SU-DHL-6 (cell line): ENCODE data around the gene JAK1.

Source experiments
- H2AFZ ChIP-seq: fragments of 200-600 bp; sonication (generic); 2 replicates; pipeline ENCODE4 v1.6.1; 2014; ENCODE audit warnings: low read depth, mild to moderate bottlenecking, moderate library complexity, mixed read lengths, antibody characterized with exemption, low read length; ENCODE audit not compliant: severe bottlenecking
- H3F3A ChIP-seq: fragments of 200-600 bp; shearing (Covaris generic); 2 replicates; pipeline ENCODE4 v1.6.0; 2016; ENCODE audit warnings: antibody characterized with exemption, mild to moderate bottlenecking; ENCODE audit not compliant: insufficient read depth
- H3K27ac ChIP-seq: fragments of 200-600 bp; sonication (generic); 2 replicates; pipeline ENCODE4 v1.5.1; 2016; ENCODE audit warnings: low read depth, mild to moderate bottlenecking, low read length, moderate library complexity, mixed read lengths
- H3K27me3 ChIP-seq: fragments of 200-600 bp; sonication (generic), shearing (Covaris generic); 2 replicates; pipeline ENCODE4 v1.6.0; 2014; ENCODE audit warnings: mild to moderate bottlenecking, low read length
- H3K36me3 ChIP-seq: fragments of 200-600 bp; sonication (generic); 2 replicates; pipeline ENCODE4 v1.6.1; 2014; ENCODE audit warnings: mild to moderate bottlenecking, low read length, mixed read lengths
- H3K4me2 ChIP-seq: fragments of 300-600, 200-600 bp; shearing (Covaris generic), sonication (generic); 2 replicates; pipeline ENCODE4 v1.6.0; 2014; ENCODE audit warnings: low read length, low read depth, mild to moderate bottlenecking; ENCODE audit not compliant: poor library complexity, severe bottlenecking
- H3K4me3 ChIP-seq: fragments of 200-600 bp; sonication (generic); 2 replicates; pipeline ENCODE4 v1.5.1; 2014; ENCODE audit warnings: antibody characterized with exemption, low read length, mild to moderate bottlenecking, mixed read lengths; ENCODE audit not compliant: insufficient read depth, poor library complexity, severe bottlenecking
- H3K79me2 ChIP-seq: fragments of 200-600 bp; sonication (generic); 2 replicates; pipeline ENCODE4 v1.6.1; 2014; ENCODE audit warnings: mild to moderate bottlenecking, low read length, moderate library complexity; ENCODE audit not compliant: insufficient read depth
- H3K9ac ChIP-seq: fragments of 200-600 bp; sonication (generic); 2 replicates; pipeline ENCODE4 v1.7.0; 2014; ENCODE audit warnings: mild to moderate bottlenecking, low read length
- H3K9me2 ChIP-seq: fragments of 200-600 bp; sonication (generic); replicated peaks from 2 replicates; pipeline ENCODE4 v1.6.1; 2014; ENCODE audit warnings: low read length; ENCODE audit not compliant: insufficient read depth
- H3K9me3 ChIP-seq: fragments of 200-600 bp; sonication (generic); 2 replicates; pipeline ENCODE4 v1.6.1; 2014; ENCODE audit warnings: low read length, mixed read lengths; ENCODE audit not compliant: insufficient read depth
- H4K20me1 ChIP-seq: fragments of 200-600 bp; sonication (generic); 2 replicates; pipeline ENCODE4 v1.6.1; 2014; ENCODE audit warnings: low read depth, mild to moderate bottlenecking, antibody characterized with exemption, low read length, moderate library complexity, mixed read lengths
- CTCF ChIP-seq: fragments of 200-600 bp; sonication (generic); IDR thresholded peaks from one replicate; pipeline ENCODE4 v1.5.1; 2017; ENCODE audit warnings: antibody characterized with exemption, mild to moderate bottlenecking, low read length, moderate library complexity; ENCODE audit not compliant: insufficient read depth, poor library complexity, severe bottlenecking
- EZH2phosphoT487 ChIP-seq: fragments of 200-600 bp; sonication (generic), shearing (Covaris generic); conservative IDR thresholded peaks from 2 replicates; pipeline ENCODE4 v1.6.1; 2018; ENCODE audit warnings: mild to moderate bottlenecking, antibody characterized with exemption, low read length, moderate library complexity, mixed read lengths

The JAK1 gene

GRCh38 chr1:64962441-64962840 is 3.9 kb downstream of the JAK1 start:
- Histone ChIP-seq H4K20me1 (peaks cover 58% of the 10 kb centered on the region), H3K9ac (no peak overlapping the region), H3K27ac (no peak overlapping the region), H3F3A (no peaks in the 10 kb centered on the region), H3K9me3 (no peaks in the 10 kb centered on the region), H3K27me3 (no peaks in the 10 kb centered on the region), H3K9me2 (no peaks in the 10 kb centered on the region), H3K36me3 (no peaks in the 10 kb centered on the region), H2AFZ (no peak overlapping the region), H3K4me3 (no peak overlapping the region), H3K79me2 (peaks cover 55% of the 10 kb centered on the region), H3K4me2 (no peak overlapping the region)
- TF ChIP-seq CTCF: no peak
- TF ChIP-seq EZH2phosphoT487: no peak

DNA sequence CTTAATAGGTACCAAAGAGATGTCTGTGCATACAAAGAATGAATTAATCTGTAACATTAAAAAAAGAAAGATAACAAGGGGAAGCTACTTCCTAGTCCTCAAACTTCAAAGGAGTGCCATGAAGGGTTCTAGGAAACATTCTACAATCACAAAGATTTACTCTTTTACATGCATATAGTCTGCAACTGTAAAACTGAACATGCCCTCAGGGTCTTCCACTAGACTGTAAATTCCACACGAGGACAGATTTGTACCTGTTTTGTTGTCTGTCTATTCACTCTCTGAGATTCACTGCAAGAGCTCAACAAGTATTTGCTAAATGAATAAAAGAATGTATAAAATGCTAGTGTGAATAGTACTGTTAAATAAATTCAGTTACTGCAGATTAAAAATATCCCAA is 4.4 kb downstream of the JAK1 start:
- peaks cover 62% of the 10 kb centered on the region for H4K20me1 ChIP-seq
- no peak overlapping the region for H3K9ac ChIP-seq
- no peaks in the 10 kb centered on the region for H3F3A ChIP-seq
- H3K4me2 ChIP-seq: no peak overlapping the region
- no peak overlapping the region for H3K4me3 ChIP-seq
- H3K79me2 ChIP-seq: peaks cover 58% of the 10 kb centered on the region
- no peaks in the 10 kb centered on the region for H3K36me3 ChIP-seq
- H2AFZ ChIP-seq: no peak overlapping the region
- H3K27me3 ChIP-seq: no peaks in the 10 kb centered on the region
- no peak overlapping the region for H3K27ac ChIP-seq
- TF ChIP-seq CTCF: no peak
- no peak for TF ChIP-seq EZH2phosphoT487
- H3K9me3 ChIP-seq: no peaks in the 10 kb centered on the region
- H3K9me2 ChIP-seq: no peaks in the 10 kb centered on the region

- no peak for TF ChIP-seq EZH2phosphoT487
- TF ChIP-seq CTCF: no peak
- H3K4me2 ChIP-seq: no peak overlapping the region
Measured at GRCh38 chr1:64960731-64961130, 5.6 kb downstream of the JAK1 start.

DNA sequence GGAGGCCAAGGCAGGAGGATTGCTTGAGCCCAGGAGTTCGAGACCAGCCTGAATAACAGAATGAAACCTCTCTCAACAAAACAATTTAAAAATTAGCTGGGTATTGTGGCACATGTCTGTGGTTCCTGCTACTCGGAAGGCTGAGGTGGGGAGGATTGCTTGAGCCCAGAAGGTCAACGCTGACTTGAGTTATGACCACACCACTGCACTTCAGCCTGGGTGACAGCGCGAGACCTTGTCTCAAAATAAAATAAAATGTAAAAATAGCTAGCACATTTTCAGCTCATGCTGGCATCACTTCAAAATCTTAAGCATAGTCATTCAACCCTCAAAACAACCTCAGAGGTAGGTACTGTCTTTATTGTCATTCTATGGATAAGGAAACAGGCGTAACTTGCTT is 6.4 kb downstream of the JAK1 start:
- no peaks in the 10 kb centered on the region for H3K27me3 ChIP-seq
- no peak overlapping the region for H3K9ac ChIP-seq
- no peaks in the 10 kb centered on the region for H3K36me3 ChIP-seq
- H3K27ac ChIP-seq: no peak overlapping the region
- H3F3A ChIP-seq: no peaks in the 10 kb centered on the region
- no peaks in the 10 kb centered on the region for H3K9me2 ChIP-seq
- peaks cover 57% of the 10 kb centered on the region for H3K79me2 ChIP-seq
- TF ChIP-seq CTCF (no peak), EZH2phosphoT487 (no peak)
- no peak overlapping the region for H2AFZ ChIP-seq
- no peak overlapping the region for H3K4me2 ChIP-seq
- H3K9me3 ChIP-seq: no peaks in the 10 kb centered on the region
- H4K20me1 ChIP-seq: peaks cover 69% of the 10 kb centered on the region
- no peak overlapping the region for H3K4me3 ChIP-seq

More at GRCh38 chr1:64960731-64961130, 5.6 kb downstream of the JAK1 start:
- no peaks in the 10 kb centered on the region for H3K9me3 ChIP-seq
- H3F3A ChIP-seq: no peaks in the 10 kb centered on the region
- no peaks in the 10 kb centered on the region for H3K36me3 ChIP-seq
- H3K79me2 ChIP-seq: peaks cover 65% of the 10 kb centered on the region
- no peak overlapping the region for H2AFZ ChIP-seq
- no peaks in the 10 kb centered on the region for H3K27me3 ChIP-seq
- peaks cover 73% of the 10 kb centered on the region for H4K20me1 ChIP-seq
- H3K4me3 ChIP-seq: no peak overlapping the region
- H3K9me2 ChIP-seq: no peaks in the 10 kb centered on the region
- H3K27ac ChIP-seq: no peak overlapping the region
- H3K9ac ChIP-seq: no peak overlapping the region
